Activated CD8-positive, alpha-beta memory T cell treated with anti-CD3 and anti-CD28 coated beads, Interleukin-2, amount 50 U/mL, for 24 hours (primary cell): ENCODE results near the gene TMED5.

Source experiments
- DNase-seq: peaks from one replicate; pipeline ENCODE4 v3.0.0-alpha.2; 2020; ENCODE audit errors: extremely low read depth

Gene TMED5

GRCh38 chr1:93123201-93123783, 56.9 kb downstream of the TMED5 start:
- no peak for DNase-seq

GRCh38 chr1:93120614-93121013, 59.6 kb downstream of the TMED5 start:
- DNase-seq = no peak

GRCh38 chr1:93114391-93114790, 65.8 kb downstream of the TMED5 start:
- DNase-seq = no peak

GRCh38 chr1:93113127-93113526, 67.1 kb downstream of the TMED5 start:
- DNase-seq = no peak

- DNase-seq = no peak
Observed at GRCh38 chr1:93111561-93111960, 68.7 kb downstream of the TMED5 start.

- no peak for DNase-seq
Observed at GRCh38 chr1:93111065-93111464, 69.1 kb downstream of the TMED5 start.

GRCh38 chr1:93109578-93109977, 70.6 kb downstream of the TMED5 start:
- no peak for DNase-seq

GRCh38 chr1:93108335-93108734, 71.9 kb downstream of the TMED5 start:
- no peak for DNase-seq

GRCh38 chr1:93107395-93107794, 72.8 kb downstream of the TMED5 start:
- DNase-seq = no peak

- DNase-seq = no peak
Observed at GRCh38 chr1:93106226-93106625, 74.0 kb downstream of the TMED5 start.

GRCh38 chr1:93102142-93102541, 78.1 kb downstream of the TMED5 start:
- no peak for DNase-seq
